Heart right ventricle (tissue), 16 donors: Measurements from ENCODE around the gene CDC16. TPM values are rescaled to one million over a fixed set of nuclear protein-coding genes. Genes with fewer than 3 reads are reported as not detected.

ENCODE experiments used
- ATAC-seq, 8 donors: fragments of 200-7000 bp; cut with Tn5 transposase; one replicate each; pipeline ENCODE4 v1.9.1; 2020; ENCODE audit warnings: mild to moderate bottlenecking in 8 of 8, moderate library complexity in 8 of 8, moderate number of reproducible peaks in 1 of 8
- DNase-seq, 2 donors: peaks; one replicate each; pipeline ENCODE4 v3.0.0-alpha.2; 2020
- H3K27ac ChIP-seq, 10 donors: fragments of 200-600 bp; sonication (generic) in 2 of 10; one replicate each; pipeline versions ENCODE4 v1.5.0 to v1.8.0; 2020 to 2022; ENCODE audit warnings: mild to moderate bottlenecking in 3 of 10
- H3K27me3 ChIP-seq, 7 donors: fragments of 200-600 bp; one replicate each; pipeline ENCODE4 v1.8.0; 2021 to 2022; ENCODE audit warnings: mild to moderate bottlenecking in 2 of 7
- H3K36me3 ChIP-seq, 9 donors: fragments of 200-600 bp; sonication (generic) in 1 of 9; one replicate each; pipeline versions ENCODE4 v1.5.0 to v1.8.0; 2020 to 2022; ENCODE audit warnings: mild to moderate bottlenecking in 2 of 9
- H3K4me1 ChIP-seq, 9 donors: fragments of 200-600 bp; sonication (generic) in 1 of 9; one replicate each; pipeline versions ENCODE4 v1.5.0 to v1.8.0; 2020 to 2022; ENCODE audit warnings: mild to moderate bottlenecking in 4 of 9
- H3K4me3 ChIP-seq, 10 donors: fragments of 200-600 bp; sonication (generic) in 2 of 10; one replicate each; pipeline versions ENCODE4 v1.5.0 to v1.8.0; 2020 to 2022; ENCODE audit warnings: mild to moderate bottlenecking in 7 of 10, moderate library complexity in 2 of 10
- H3K9me3 ChIP-seq, 11 donors: fragments of 200-600 bp in 10 of 11; sonication (generic) in 2 of 11; one replicate each; pipeline versions ENCODE4 v1.5.0 to v1.8.0; 2013 to 2022; ENCODE audit warnings: mild to moderate bottlenecking in 2 of 11, control low read depth in 1 of 11, moderate library complexity in 1 of 11
- WGBS, 2 donors: extraction: QIAGEN DNeasy Blood & Tissue Kit; methylation state at CpG; one replicate each; pipeline ENCODE4 v1.1.7; 2013; ENCODE audit warnings: inconsistent platforms in 1 of 2; 5-methylcytosine and 5-hydroxymethylcytosine counted together
- intact Hi-C, 10 donors: fragments of 100-400 bp; cut with DNase I; formaldehyde crosslinking; loops; one replicate each; pipeline versions ENCODE4 v1.11.1 to v1.14.2; 2022
- microRNA-seq, 2 donors: library from miRNA; unstranded; fragments of <30 nt; microRNA quantifications; one replicate each; pipeline ENCODE4 v1.2.0, GENCODE V29; 2021
- polyA plus RNA-seq, 2 donors: library from polyadenylated mRNA; stranded (reverse); fragments of 200-250 nt; gene quantifications; one replicate each; pipeline ENCODE4 v1.2.3, GENCODE V29; 2013
- total RNA-seq, 10 donors: library from RNA; stranded (reverse); fragmentation: NEBNext Ultra II Directional in 3 of 10; extraction: Animal tissue kit (Norgen Biotek cat#: 25700) in 3 of 10; gene quantifications; one replicate each; pipeline versions ENCODE4 v1.2.1 to v1.2.4, GENCODE V29; 2021 to 2023
- TF ChIP-seq, protein P1 (sequence below), 9 donors: fragments of 200-600 bp; sonication (generic) in 2 of 9; IDR thresholded peaks; one replicate each; pipeline versions ENCODE4 v1.5.0 to v1.8.0; 2021 to 2022; ENCODE audit warnings: antibody characterized with exemption in 9 of 9, mild to moderate bottlenecking in 5 of 9, moderate library complexity in 1 of 9
- donor health status: Arrhythmogenic right ventricular cardiomyopathy.
- donor health status: ischemic (EF 13 %, LVEDD 7.1; RV severe dilation, severe dysfunction).
- donor health status: healthy with polysubstance abuse.
- donor health status: DM: no; HTN: yes; CAD: no.
- donor health status: DM: no; HTN: no; CAD: no.
- donor health status: ischemic (EF 25% LVEDD 6.9; RV normal size, moderate dysfunction).
- donor health status: ischemic (EF 25% LVEDD 5.7; RV mildly dilated, moderate dysfunction).
- donor health status: healthy.
- donor health status: DM: yes; HTN: yes; CAD: no.
- donor health status: Ischemic cardiomyopathy.
- donor health status: ischemic (EF 35%, LVEDD 5.7; RV mildly dilated, moderate dysfunction).
- donor health status: nonischemic (EF 11% LVEDD 7.7; RV severe dilation, severe dysfunction).
- donor health status: DM: yes; HTN: yes; CAD: no.
- donor health status: PGD.
- donor health status: ischemic (EF 29% LVEDD 5.4; RV normal size, mild dysfunction).
- donor health status: nonischemic (EF 23%, LVEDD 6.1; RV moderate dilation, normal function).

Gene CDC16
- total and polyA plus RNA-seq, 12 donors: 27.8 to 76.6 (median 30.4) TPM

DNA sequence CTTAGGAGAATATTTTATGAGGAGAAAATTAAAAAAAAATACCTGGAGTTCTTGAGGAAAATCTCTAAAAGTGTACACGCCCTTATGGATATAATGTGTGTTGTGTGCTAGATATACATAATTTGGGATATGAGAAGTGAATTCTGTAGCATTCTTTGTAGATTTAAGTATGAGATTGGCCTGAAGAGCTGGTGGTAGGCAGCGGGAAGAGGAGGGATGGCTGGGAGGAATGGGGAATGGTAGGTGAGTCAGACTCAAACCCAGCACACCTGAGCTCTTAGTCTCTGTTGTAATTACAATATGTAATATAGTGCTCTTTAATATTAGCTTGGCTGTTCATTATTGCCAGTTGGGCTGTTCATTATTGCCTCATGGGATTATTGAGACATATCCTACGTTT lies 86.6 kb downstream of the CDC16 start:
- Histone ChIP-seq H3K27me3 (no peaks in the 10 kb centered on the region), H3K4me1 (peaks cover 0 to 50% (median 31%) of the 10 kb centered on the region in 9 donors), H3K9me3 (no peaks in the 10 kb centered on the region), H3K4me3 (no peak overlapping the region), H3K36me3 (peaks cover 0 to 55% (median 36%) of the 10 kb centered on the region in 9 donors), H3K27ac (no peak overlapping the region)
- TF ChIP-seq, protein P1, sequence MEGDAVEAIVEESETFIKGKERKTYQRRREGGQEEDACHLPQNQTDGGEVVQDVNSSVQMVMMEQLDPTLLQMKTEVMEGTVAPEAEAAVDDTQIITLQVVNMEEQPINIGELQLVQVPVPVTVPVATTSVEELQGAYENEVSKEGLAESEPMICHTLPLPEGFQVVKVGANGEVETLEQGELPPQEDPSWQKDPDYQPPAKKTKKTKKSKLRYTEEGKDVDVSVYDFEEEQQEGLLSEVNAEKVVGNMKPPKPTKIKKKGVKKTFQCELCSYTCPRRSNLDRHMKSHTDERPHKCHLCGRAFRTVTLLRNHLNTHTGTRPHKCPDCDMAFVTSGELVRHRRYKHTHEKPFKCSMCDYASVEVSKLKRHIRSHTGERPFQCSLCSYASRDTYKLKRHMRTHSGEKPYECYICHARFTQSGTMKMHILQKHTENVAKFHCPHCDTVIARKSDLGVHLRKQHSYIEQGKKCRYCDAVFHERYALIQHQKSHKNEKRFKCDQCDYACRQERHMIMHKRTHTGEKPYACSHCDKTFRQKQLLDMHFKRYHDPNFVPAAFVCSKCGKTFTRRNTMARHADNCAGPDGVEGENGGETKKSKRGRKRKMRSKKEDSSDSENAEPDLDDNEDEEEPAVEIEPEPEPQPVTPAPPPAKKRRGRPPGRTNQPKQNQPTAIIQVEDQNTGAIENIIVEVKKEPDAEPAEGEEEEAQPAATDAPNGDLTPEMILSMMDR (IDR thresholded peaks at IDR 0.05): no peak
- intact Hi-C loops: no loop called here
- WGBS, 2 donors: 90 to 92% methylated on average over 3 of the region's 3 CpGs
- DNase-seq (no peak), ATAC-seq (no peak)

Small RNAs within 50 kb of the gene (microRNA-seq; reads per million reads assigned to microRNA genes)
- gene MIR4502: 0 reads per million in 2 donors
- 0 reads per million in 2 donors for gene MIR548AR

Other genes starting within 250 kb of the CDC16 start
- 10 to 100 TPM in 7 of 10 donors, 1 to 10 TPM in 3; 7.3 to 16.9 (median 10.6) TPM for gene RASA3, start 102.3 kb upstream of the CDC16 start, total RNA-seq
- 1 to 10 TPM; 6.8 to 7.3 TPM for gene RASA3, start 102.3 kb upstream of the CDC16 start, polyA plus RNA-seq
- gene CFAP97D2, start 55.6 kb upstream of the CDC16 start, total RNA-seq: not detected
- gene CFAP97D2, start 55.6 kb upstream of the CDC16 start, polyA plus RNA-seq: not detected
- 10 to 100 TPM; 16.6 to 29.2 (median 19.4) TPM for gene UPF3A, start 46.7 kb downstream of the CDC16 start, total RNA-seq
- 100 to 1,000 TPM in 1 of 2 donors, 10 to 100 TPM in 1; 26.8 to 105 TPM for gene UPF3A, start 46.7 kb downstream of the CDC16 start, polyA plus RNA-seq
- 10 to 100 TPM in 6 of 10 donors, 1 to 10 TPM in 4; 8.6 to 17.4 (median 11.4) TPM for gene CHAMP1, start 79.6 kb downstream of the CDC16 start, total RNA-seq
- gene CHAMP1, start 79.6 kb downstream of the CDC16 start, polyA plus RNA-seq: 1 to 10 TPM; 3.0 to 4.2 TPM